HepG2 (cell line): ENCODE results near the gene DUOXA1. TPM values are rescaled to one million over a fixed set of nuclear protein-coding genes. Genes with fewer than 3 reads are reported as not detected.

Experiments
- ATAC-seq: fragments of 200-7000 bp; cut with Tn5 transposase; 3 replicates; pipeline ENCODE4 v1.9.1; 2020; ENCODE audit warnings: mild to moderate bottlenecking, moderate library complexity
- BruUV-seq: library from RNA; stranded (reverse); fragments of 400-500 nt; replicated peaks from 2 replicates; lab custom pipeline; 2021; lab: Mats Ljungman, UMichigan
- CTCF ChIA-PET: fragments of 300-600 bp; formaldehyde crosslinking; extraction: SDS; loops from one replicate; lab custom pipeline; 2021; ENCODE audit warnings: low total read pairs, inconsistent platforms, low intra/inter-chr PET ratio; lab: Yijun Ruan, JAX
- POLR2A ChIA-PET: fragments of 350-600 bp; sonication (Branson Sonifier 250); formaldehyde crosslinking; loops from one replicate; lab custom pipeline; 2020; ENCODE audit warnings: antibody characterized with exemption, inconsistent platforms; lab: Yijun Ruan, JAX
- DNase-seq: peaks from one replicate; pipeline ENCODE4 v3.0.0-alpha.2; 2015; ENCODE audit warnings: low spot score
- FAIRE-seq: peaks from 3 replicates; lab custom pipeline; 2011; peaks lifted over from hg19 to GRCh38; lab: Jason Lieb, UNC
- H2AFZ ChIP-seq: one replicate; pipeline ENCODE4 v1.6.1; 2011; ENCODE audit warnings: low read length, inconsistent platforms
- H3K27ac ChIP-seq: fragments of 300-600 bp; 3 replicates; pipeline ENCODE4 v1.8.0; 2011; ENCODE audit warnings: mixed run types, mild to moderate bottlenecking, mixed read lengths, low read length, inconsistent platforms; ENCODE audit not compliant: insufficient read depth; ENCODE audit errors: extremely low read length
- H3K27me3 ChIP-seq, 2 experiments: fragments of 200-600 bp in 1 of 2; 2 replicates in 1 of 2; 3 replicates in 1 of 2; pipeline versions ENCODE4 v1.6.0 to v1.8.0; 2011; ENCODE audit warnings: low read length in 2 of 2, mild to moderate bottlenecking in 2 of 2, moderate library complexity in 2 of 2, inconsistent platforms in 1 of 2; ENCODE audit not compliant: insufficient read depth in 2 of 2, control insufficient read depth in 1 of 2
- H3K36me3 ChIP-seq, 2 experiments: fragments of 200-600 bp in 1 of 2; replicated peaks in 1 of 2; 2 replicates in 1 of 2; 3 replicates in 1 of 2; pipeline versions ENCODE4 v1.5.1 to v1.8.0; 2011; ENCODE audit warnings: low read length in 2 of 2, inconsistent platforms in 1 of 2; ENCODE audit not compliant: insufficient read depth in 2 of 2, control insufficient read depth in 1 of 2
- H3K4me1 ChIP-seq: 2 replicates; pipeline ENCODE4 v1.5.1; 2012; ENCODE audit warnings: low read length, inconsistent platforms; ENCODE audit not compliant: insufficient read depth
- H3K4me2 ChIP-seq: 2 replicates; pipeline ENCODE4 v1.6.0; 2011; ENCODE audit warnings: low read depth, low read length, inconsistent platforms
- H3K4me3 ChIP-seq, 3 experiments: fragments of 200-600 bp in 1 of 3; sonication (generic), shearing (Covaris generic) in 1 of 3; replicated peaks in 1 of 3; 2 replicates each; pipeline ENCODE4 v1.5.1; 2011 to 2016; ENCODE audit warnings: low read length in 3 of 3, inconsistent platforms in 2 of 3, low read depth in 2 of 3, mild to moderate bottlenecking in 2 of 3, control low read depth in 1 of 3, mixed read lengths in 1 of 3; ENCODE audit not compliant: insufficient read depth in 1 of 3
- H3K79me2 ChIP-seq: one replicate; pipeline ENCODE4 v1.6.1; 2011; ENCODE audit warnings: low read length, inconsistent platforms; ENCODE audit not compliant: insufficient read depth
- H3K9ac ChIP-seq: 2 replicates; pipeline ENCODE4 v1.6.0; 2011; ENCODE audit warnings: mild to moderate bottlenecking, low read depth, low read length, inconsistent platforms; ENCODE audit not compliant: insufficient read depth
- H3K9me3 ChIP-seq: 2 replicates; pipeline ENCODE4 v1.5.1; 2012; ENCODE audit warnings: mild to moderate bottlenecking, low read length
- H4K20me1 ChIP-seq: 2 replicates; pipeline ENCODE4 v1.6.0; 2011; ENCODE audit warnings: inconsistent platforms, mild to moderate bottlenecking, low read length, moderate library complexity; ENCODE audit not compliant: insufficient read depth
- ATF7-NPFF ChIP-seq: sonication (generic); formaldehyde crosslinking; IDR thresholded peaks from 2 replicates; pipeline ENCODE4 v1.8.1; 2023; ENCODE audit warnings: mild to moderate bottlenecking, low read depth, missing genetic modification reagents, moderate library complexity
- DMTF1 ChIP-seq: sonication (generic); formaldehyde crosslinking; IDR thresholded peaks from 2 replicates; pipeline ENCODE4 v1.4.0; 2020; ENCODE audit warnings: mild to moderate bottlenecking, missing genetic modification reagents
- MXI1 ChIP-seq: IDR thresholded peaks from 3 replicates; pipeline ENCODE4 v1.6.1; 2012; ENCODE audit warnings: low read depth, low read length, inconsistent platforms, borderline replicate concordance
- RBAK ChIP-seq: sonication (generic); formaldehyde crosslinking; IDR thresholded peaks from 2 replicates; pipeline ENCODE4 v1.5.1; 2020; ENCODE audit warnings: mild to moderate bottlenecking, missing genetic modification reagents
- TBX2 ChIP-seq: sonication (generic); formaldehyde crosslinking; IDR thresholded peaks from 2 replicates; pipeline ENCODE4 v1.5.0; 2020; ENCODE audit warnings: missing genetic modification reagents, mild to moderate bottlenecking, borderline replicate concordance
- THAP7 ChIP-seq: sonication (generic); formaldehyde crosslinking; IDR thresholded peaks from 2 replicates; pipeline ENCODE4 v1.8.1; 2023; ENCODE audit warnings: mild to moderate bottlenecking, missing genetic modification reagents
- THYN1 ChIP-seq: sonication (generic); formaldehyde crosslinking; IDR thresholded peaks from 2 replicates; pipeline ENCODE4 v1.8.1; 2023; ENCODE audit warnings: low read depth, mild to moderate bottlenecking, moderate library complexity, missing genetic modification reagents, borderline replicate concordance
- WGBS: methylation state at CpG from one replicate; pipeline ENCODE4 v1.1.6; 2017; ENCODE audit warnings: low lambda C conversion rate; 5-methylcytosine and 5-hydroxymethylcytosine counted together
- in situ Hi-C: cut with HindIII; loops from 2 replicates; pipeline ENCODE4 v1.10.0; 2017; ENCODE audit warnings: low pct_unique_long_range_greater_than_20kb; ENCODE audit not compliant: extremely low pct_ligation_motif_present
- intact Hi-C: fragments of 100-400 bp; cut with micrococcal nuclease; formaldehyde crosslinking; loops from one replicate; pipeline ENCODE4 v1.10.0; 2022; ENCODE audit not compliant: unreplicated experiment
- polyA plus RNA-seq, 8 experiments: library from polyadenylated mRNA; depleted of rRNA in 3 of 8; stranded (reverse) in 7 of 8; unstranded in 1 of 8; fragments of >200 nt; fragmentation: Illumina TruSeq in 4 of 8; extraction: Trizol in 4 of 8; gene quantifications; 2 replicates each; pipeline versions ENCODE4 v1.2.1 to v1.2.3, GENCODE V29; 2011 to 2016; ENCODE audit warnings: low read depth in 4 of 8, missing spikeins in 1 of 8, mixed read lengths in 1 of 8; ENCODE audit not compliant: insufficient read depth in 1 of 8
- total RNA-seq, 5 experiments: library from RNA; depleted of rRNA; stranded (reverse); fragments of >200 nt; fragmentation: Illumina TruSeq; extraction: Trizol; gene quantifications; 2 replicates each; pipeline ENCODE4 v1.2.3, GENCODE V29; 2016; ENCODE audit warnings: low read depth in 1 of 5

DUOXA1 gene
- total and polyA plus RNA-seq, 2 of the 13 experiments (the other 11 are each of a cell fraction or from before 2014, with no cell fraction given), result not detected

DNA sequence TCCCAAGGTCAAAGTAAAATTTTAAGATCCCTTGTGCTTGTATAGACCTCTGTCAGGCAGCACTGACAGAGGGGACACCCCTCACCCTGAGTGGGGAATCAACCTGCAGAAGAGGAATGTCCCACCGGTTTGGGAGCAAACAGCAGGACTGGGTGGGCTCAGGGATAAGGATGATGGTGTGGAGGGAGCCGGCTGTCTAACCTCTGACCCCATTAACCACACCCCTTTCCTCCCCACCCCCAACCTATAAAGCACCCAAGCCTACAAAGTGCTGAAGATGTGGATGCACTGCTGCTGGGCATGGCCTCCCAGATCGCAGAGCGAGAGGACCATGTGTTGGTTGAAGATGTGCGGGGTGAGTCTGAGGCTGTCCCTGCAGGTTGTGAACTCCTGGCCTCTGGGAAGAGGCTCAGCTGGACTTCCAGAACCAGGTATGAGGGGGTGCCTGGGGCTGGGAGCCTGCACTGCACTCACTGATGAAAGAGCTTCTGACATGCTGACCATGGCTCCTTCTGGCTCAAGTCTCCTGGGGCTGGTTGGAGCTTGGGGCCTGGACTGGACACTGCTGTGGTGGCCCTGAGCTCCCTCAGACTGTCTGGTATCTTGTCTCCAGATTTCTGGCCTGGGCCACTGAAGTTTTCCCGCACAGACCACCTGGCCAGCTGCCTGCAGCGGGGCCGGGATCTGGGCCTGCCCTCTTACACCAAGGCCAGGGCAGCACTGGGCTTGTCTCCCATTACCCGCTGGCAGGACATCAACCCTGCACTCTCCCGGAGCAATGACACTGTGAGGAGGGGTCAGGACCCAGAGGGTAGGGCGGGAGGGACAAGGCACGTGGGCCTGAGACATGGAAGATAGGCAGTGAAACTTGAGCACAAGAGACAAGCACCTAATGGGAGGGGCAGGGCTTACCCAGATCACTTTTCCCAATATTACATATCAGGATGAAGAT, 9.4 kb upstream of the DUOXA1 start:
- Histone ChIP-seq H3K36me3 (no peaks in the 10 kb centered on the region), H3K79me2 (no peaks in the 10 kb centered on the region), H3K27ac (no peak overlapping the region), H3K27me3 (peaks cover 3 to 22% of the 10 kb centered on the region in 2 experiments; a peak in 4 of 5 replicates), H3K9me3 (no peaks in the 10 kb centered on the region)
- intact Hi-C loops, result no loop called here
- POLR2A ChIA-PET, result no interaction called here
- WGBS, result 57% methylated on average over 5 of the region's 12 CpGs
- TF ChIP-seq MXI1 (no peak), THAP7 (CRISPR knock-in tag) (no peak), TBX2 (no peak)
- TF ChIP-seq, all 625 proteins: peak for 0
- Histone ChIP-seq H3K9ac (no peak overlapping the region), H4K20me1 (no peaks in the 10 kb centered on the region), H2AFZ (no peak overlapping the region), H3K4me3 (no peak overlapping the region), H3K4me1 (no peaks in the 10 kb centered on the region), H3K4me2 (no peak overlapping the region)
- DNase-seq (no peak), FAIRE-seq (no peak), ATAC-seq (no peak)
- BruUV-seq, result no TSS peak
- in situ Hi-C loops, result no loop called here
- CTCF ChIA-PET, result no interaction called here

DNA sequence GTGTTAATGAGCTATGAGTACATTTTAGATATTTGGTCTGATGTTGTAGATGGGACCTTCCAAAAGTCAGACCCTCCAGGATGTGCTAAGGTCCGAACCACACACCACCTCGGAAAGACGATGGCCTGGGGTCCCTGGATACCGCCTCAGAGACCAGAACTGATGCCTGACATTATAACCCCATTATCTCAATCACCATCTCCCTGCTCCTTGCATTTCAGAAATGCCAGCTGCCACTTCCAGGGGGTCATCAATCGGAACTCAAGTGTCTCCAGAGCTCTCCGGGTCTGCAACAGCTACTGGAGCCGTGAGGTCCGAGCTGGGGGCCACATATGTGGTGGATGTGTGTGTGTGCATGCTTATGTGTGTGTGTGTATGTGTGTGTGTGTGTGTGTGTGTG, 8.0 kb upstream of the DUOXA1 start:
- Histone ChIP-seq H3K36me3 (no peaks in the 10 kb centered on the region), H4K20me1 (no peaks in the 10 kb centered on the region), H3K4me2 (no peak overlapping the region), H3K79me2 (no peaks in the 10 kb centered on the region), H3K9ac (no peak overlapping the region), H3K27me3 (peaks cover 4 to 22% of the 10 kb centered on the region in 2 experiments; a peak in 4 of 5 replicates), H3K4me3 (no peak overlapping the region), H3K27ac (no peak overlapping the region), H3K9me3 (no peaks in the 10 kb centered on the region), H2AFZ (no peak overlapping the region), H3K4me1 (no peaks in the 10 kb centered on the region)
- CTCF ChIA-PET, result interaction anchor here (1.8 kb wide), 1 partner anchor 19 kb away, joined by 5 read pairs; no protein-coding TSS in a partner anchor
- DNase-seq, result no peak
- no peak for ATAC-seq
- no peak for FAIRE-seq
- in situ Hi-C loops, result no loop called here
- 4% methylated on average over 8 of the region's 8 CpGs for WGBS
- BruUV-seq, result no TSS peak
- intact Hi-C loops, result no loop called here
- POLR2A ChIA-PET, result no interaction called here
- TF ChIP-seq ATF7-NPFF (CRISPR knock-in tag) (no peak), DMTF1 (CRISPR knock-in tag) (no peak), RBAK (CRISPR knock-in tag) (no peak), THYN1 (CRISPR knock-in tag) (no peak)
